Effector CD8-positive, alpha-beta T cell (primary cell): ENCODE data around the gene SH2D1A.
"Not testable (repeated sequence)": the region's sequence is repeated elsewhere in the genome, so short reads cannot be mapped to it uniquely, and the experiment has no call there.

Experiments used
- DNase-seq: peaks from one replicate; lab custom pipeline; 2025; lab: John Stamatoyannopoulos, UW
- total RNA-seq, 4 experiments: gene quantifications; one replicate each; lab custom pipeline; 2026; lab: John Stamatoyannopoulos, UW

Gene SH2D1A
- total RNA-seq: 79.7 to 172 (median 159) reads per million in 4 experiments

GRCh38 chrX:124346117-124346876, at the start of gene SH2D1A:
Gene SH2D1A (plus strand): TSS chrX:124346563. CDS start chrX:124346643, 80 bp downstream.
- DNase-seq: no peak

- DNase-seq: not testable (repeated sequence)
These were observed 47.0 kb upstream of the SH2D1A start for GRCh38 chrX:124299323-124299722.

- no peak for DNase-seq
These were observed 46.0 kb upstream of the SH2D1A start for GRCh38 chrX:124300405-124300804.

- no peak for DNase-seq
These were observed 39.0 kb upstream of the SH2D1A start for GRCh38 chrX:124307253-124307907.

GRCh38 chrX:124325732-124326131, 20.6 kb upstream of the SH2D1A start:
- no peak for DNase-seq

GRCh38 chrX:124328765-124329164, 17.6 kb upstream of the SH2D1A start:
- no peak for DNase-seq

- DNase-seq: no peak
These were observed 13.6 kb upstream of the SH2D1A start, which contains the start of gene TEX13D for GRCh38 chrX:124332481-124333424. Gene TEX13D (plus strand): TSS chrX:124332660. CDS start chrX:124332918, 258 bp downstream.

GRCh38 chrX:124333862-124334261, 12.5 kb upstream of the SH2D1A start:
- no peak for DNase-seq

GRCh38 chrX:124334555-124334954, 11.8 kb upstream of the SH2D1A start:
- DNase-seq: not testable (repeated sequence)

- no peak for DNase-seq
These were observed 10.8 kb upstream of the SH2D1A start for GRCh38 chrX:124335598-124335997.

- DNase-seq: no peak
These were observed 8.4 kb upstream of the SH2D1A start for GRCh38 chrX:124337916-124338315.

GRCh38 chrX:124338733-124339514, 7.4 kb upstream of the SH2D1A start:
- DNase-seq: no peak

GRCh38 chrX:124341396-124342132, 4.8 kb upstream of the SH2D1A start:
- DNase-seq: no peak

GRCh38 chrX:124342174-124342867, 4.0 kb upstream of the SH2D1A start:
- no peak for DNase-seq

- no peak for DNase-seq
These were observed 3.3 kb upstream of the SH2D1A start for GRCh38 chrX:124343016-124343415.

- no peak for DNase-seq
These were observed 2.1 kb upstream of the SH2D1A start for GRCh38 chrX:124344246-124344645.

GRCh38 chrX:124346877-124347241, 496 bp downstream of the SH2D1A start:
- DNase-seq: no peak

GRCh38 chrX:124347242-124347641, 879 bp downstream of the SH2D1A start:
- DNase-seq: peak; percentile 0

GRCh38 chrX:124348182-124348581, 1.8 kb downstream of the SH2D1A start:
- DNase-seq: no peak

- DNase-seq: no peak
These were observed 2.6 kb downstream of the SH2D1A start for GRCh38 chrX:124348885-124349453.
